ENCODE measurements around the gene KRTAP10-1. TPM values are rescaled to one million over a fixed set of nuclear protein-coding genes. Genes with fewer than 3 reads are reported as not detected.

KRTAP10-1 gene
- total RNA-seq, 1 donor from 2014 or later = not detected

DNA sequence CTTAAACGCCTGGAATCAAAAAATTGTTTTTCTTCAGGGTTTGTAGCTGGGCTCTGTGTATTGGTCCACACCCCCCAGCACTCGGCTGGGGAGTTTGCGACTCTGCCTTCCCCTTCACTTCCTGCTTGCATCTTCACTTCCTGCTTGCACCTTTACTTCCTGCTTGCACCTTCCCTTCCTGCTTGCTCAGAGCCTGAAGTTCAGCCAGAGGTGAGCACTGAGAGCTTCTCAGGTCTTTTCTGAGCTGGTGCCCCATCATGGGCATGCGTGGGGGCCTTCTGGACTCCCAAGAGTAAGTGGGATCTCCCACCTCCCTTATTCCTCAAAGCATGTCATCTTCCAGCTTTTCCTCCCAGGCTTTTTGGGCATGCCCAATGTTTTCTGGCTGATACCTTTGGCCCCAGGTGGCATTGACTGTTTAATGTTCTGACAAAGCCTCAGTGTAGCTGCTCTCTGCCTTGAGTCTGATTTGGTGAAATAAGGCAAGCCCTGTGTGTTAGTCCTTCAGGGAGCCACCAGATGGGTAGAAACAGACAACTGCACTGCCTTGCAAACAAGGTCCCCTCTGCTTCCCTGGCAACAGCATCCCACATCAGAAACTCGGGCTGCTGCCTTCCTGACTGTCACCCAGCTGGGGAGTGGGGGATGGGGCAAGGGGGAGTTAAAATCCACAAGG, 7.8 kb upstream of the KRTAP10-1 start:
- TF ChIP-seq, protein P1, sequence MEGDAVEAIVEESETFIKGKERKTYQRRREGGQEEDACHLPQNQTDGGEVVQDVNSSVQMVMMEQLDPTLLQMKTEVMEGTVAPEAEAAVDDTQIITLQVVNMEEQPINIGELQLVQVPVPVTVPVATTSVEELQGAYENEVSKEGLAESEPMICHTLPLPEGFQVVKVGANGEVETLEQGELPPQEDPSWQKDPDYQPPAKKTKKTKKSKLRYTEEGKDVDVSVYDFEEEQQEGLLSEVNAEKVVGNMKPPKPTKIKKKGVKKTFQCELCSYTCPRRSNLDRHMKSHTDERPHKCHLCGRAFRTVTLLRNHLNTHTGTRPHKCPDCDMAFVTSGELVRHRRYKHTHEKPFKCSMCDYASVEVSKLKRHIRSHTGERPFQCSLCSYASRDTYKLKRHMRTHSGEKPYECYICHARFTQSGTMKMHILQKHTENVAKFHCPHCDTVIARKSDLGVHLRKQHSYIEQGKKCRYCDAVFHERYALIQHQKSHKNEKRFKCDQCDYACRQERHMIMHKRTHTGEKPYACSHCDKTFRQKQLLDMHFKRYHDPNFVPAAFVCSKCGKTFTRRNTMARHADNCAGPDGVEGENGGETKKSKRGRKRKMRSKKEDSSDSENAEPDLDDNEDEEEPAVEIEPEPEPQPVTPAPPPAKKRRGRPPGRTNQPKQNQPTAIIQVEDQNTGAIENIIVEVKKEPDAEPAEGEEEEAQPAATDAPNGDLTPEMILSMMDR (IDR thresholded peaks at IDR 0.05; ENCODE audit: insufficient read depth, low read length, severe bottlenecking) = no peak
- Histone ChIP-seq H3K27me3 (ENCODE audit: control insufficient read depth, insufficient read depth, low read length) (no peaks in the 10 kb centered on the region), H3K4me3 (ENCODE audit: low read depth, low read length) (no peak overlapping the region), H3K36me3 (ENCODE audit: control insufficient read depth, insufficient read depth, low read length) (no peaks in the 10 kb centered on the region)
- DNase-seq (ENCODE audit: low read depth) (no peak), FAIRE-seq (no peak)

DNA sequence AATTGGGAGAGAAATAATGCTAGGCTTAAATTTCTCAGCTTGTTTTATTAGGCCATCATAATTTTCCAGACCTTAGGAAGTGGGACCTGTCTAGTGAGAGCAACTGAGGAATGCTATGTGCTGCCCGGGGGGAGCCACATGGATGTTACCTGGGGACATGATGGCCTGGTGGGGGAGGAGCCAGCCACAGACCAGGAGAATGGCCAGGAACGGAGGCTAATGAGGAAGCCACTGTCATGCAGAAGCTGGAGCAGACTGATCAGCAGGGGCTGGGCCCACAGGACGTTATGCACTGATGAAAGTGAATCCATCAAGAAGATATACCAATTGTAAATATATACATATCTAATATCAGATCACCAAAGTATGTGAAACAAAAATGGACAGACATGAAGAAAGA, 4.6 kb upstream of the KRTAP10-1 start:
- no peak for DNase-seq (ENCODE audit: low read depth)
- TF ChIP-seq, protein P1 (IDR thresholded peaks at IDR 0.05; ENCODE audit: insufficient read depth, low read length, severe bottlenecking) = no peak
- no peak for FAIRE-seq
- H3K27me3 ChIP-seq (ENCODE audit: control insufficient read depth, insufficient read depth, low read length) = no peaks in the 10 kb centered on the region
- no peaks in the 10 kb centered on the region for H3K36me3 ChIP-seq (ENCODE audit: control insufficient read depth, insufficient read depth, low read length)
- no peak overlapping the region for H3K4me3 ChIP-seq (ENCODE audit: low read depth, low read length)

DNA sequence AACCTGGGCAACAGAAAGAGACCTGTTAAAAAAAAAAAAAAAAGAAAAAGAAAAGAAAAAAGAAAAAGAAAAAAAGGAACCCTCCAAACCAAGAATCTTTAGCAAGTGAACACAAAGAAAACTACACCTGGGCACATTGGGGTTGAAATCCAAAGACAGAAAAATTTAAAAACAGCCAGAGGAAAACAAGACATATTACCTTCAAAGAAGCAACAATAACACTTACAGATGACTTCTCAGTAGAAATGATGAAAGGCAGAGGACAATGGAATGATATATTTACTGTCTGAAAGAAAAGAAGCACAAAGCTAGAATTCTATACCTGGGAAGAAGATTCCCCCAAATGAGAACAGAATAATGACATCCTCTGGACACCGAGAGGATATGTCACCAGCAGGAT, 2.7 kb upstream of the KRTAP10-1 start:
- H3K27me3 ChIP-seq (ENCODE audit: control insufficient read depth, insufficient read depth, low read length) = no peaks in the 10 kb centered on the region
- FAIRE-seq (no peak), DNase-seq (ENCODE audit: low read depth) (no peak)
- H3K4me3 ChIP-seq (ENCODE audit: low read depth, low read length) = no peak overlapping the region
- no peaks in the 10 kb centered on the region for H3K36me3 ChIP-seq (ENCODE audit: control insufficient read depth, insufficient read depth, low read length)
- TF ChIP-seq, protein P1 (IDR thresholded peaks at IDR 0.05; ENCODE audit: insufficient read depth, low read length, severe bottlenecking) = no peak

DNA sequence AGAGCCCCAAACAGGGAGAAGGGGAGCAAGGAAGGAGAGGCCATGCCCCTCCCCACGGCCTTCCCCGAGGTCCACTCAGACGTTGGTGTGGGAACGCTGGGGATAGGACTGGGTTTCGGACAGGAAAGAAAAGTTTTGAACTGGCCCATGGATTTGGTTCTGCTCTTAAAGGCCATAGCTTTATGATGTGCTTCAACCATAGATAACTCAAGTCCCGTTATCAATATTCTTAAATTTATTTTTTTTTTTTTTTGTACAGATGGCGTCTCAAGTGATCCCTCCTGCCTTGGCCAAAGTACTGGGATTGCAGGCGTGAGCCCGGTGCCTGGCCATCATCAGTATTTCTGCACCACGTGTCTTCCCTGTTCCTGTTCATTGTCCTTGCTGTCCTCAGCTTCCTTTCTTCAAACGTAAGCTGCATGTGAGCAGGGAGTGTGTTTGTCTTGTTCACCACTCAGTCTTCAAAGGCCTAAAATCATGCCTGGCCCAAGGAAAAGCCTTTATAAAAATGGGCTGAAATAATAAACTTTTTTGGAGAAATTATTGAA, 820 bp upstream of the KRTAP10-1 start:
- no peaks in the 10 kb centered on the region for H3K36me3 ChIP-seq (ENCODE audit: control insufficient read depth, insufficient read depth, low read length)
- TF ChIP-seq, protein P1 (IDR thresholded peaks at IDR 0.05; ENCODE audit: insufficient read depth, low read length, severe bottlenecking) = no peak
- FAIRE-seq (no peak), DNase-seq (ENCODE audit: low read depth) (no peak)
- no peaks in the 10 kb centered on the region for H3K27me3 ChIP-seq (ENCODE audit: control insufficient read depth, insufficient read depth, low read length)
- H3K4me3 ChIP-seq (ENCODE audit: low read depth, low read length) = no peak overlapping the region

DNA sequence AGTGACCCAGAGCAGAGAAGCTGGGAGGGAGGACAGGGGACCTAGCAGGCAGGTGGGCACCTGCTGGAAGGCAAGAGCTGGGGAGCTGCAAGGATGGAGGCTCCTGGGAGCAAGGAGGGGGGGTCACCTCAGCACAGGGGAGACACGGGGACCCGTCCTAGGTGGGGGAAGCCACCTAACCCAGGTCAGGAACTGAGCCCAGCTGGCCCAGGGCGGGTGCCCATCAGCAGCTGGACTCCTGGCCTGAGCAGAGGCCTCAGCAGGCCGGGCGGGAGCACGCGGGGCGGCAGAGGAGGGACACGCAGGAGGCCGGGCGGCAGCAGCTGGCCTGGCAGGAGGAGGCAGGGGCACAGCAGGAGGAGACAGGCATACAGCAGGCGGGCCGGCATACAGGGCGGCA, 949 bp downstream of the KRTAP10-1 start:
- H3K27me3 ChIP-seq (ENCODE audit: control insufficient read depth, insufficient read depth, low read length) = no peaks in the 10 kb centered on the region
- H3K4me3 ChIP-seq (ENCODE audit: low read depth, low read length) = no peak overlapping the region
- TF ChIP-seq, protein P1 (IDR thresholded peaks at IDR 0.05; ENCODE audit: insufficient read depth, low read length, severe bottlenecking) = no peak
- no peaks in the 10 kb centered on the region for H3K36me3 ChIP-seq (ENCODE audit: control insufficient read depth, insufficient read depth, low read length)
- FAIRE-seq = no peak
- no peak for DNase-seq (ENCODE audit: low read depth)
